ENCODE measurements around the gene DKK3.

DNA sequence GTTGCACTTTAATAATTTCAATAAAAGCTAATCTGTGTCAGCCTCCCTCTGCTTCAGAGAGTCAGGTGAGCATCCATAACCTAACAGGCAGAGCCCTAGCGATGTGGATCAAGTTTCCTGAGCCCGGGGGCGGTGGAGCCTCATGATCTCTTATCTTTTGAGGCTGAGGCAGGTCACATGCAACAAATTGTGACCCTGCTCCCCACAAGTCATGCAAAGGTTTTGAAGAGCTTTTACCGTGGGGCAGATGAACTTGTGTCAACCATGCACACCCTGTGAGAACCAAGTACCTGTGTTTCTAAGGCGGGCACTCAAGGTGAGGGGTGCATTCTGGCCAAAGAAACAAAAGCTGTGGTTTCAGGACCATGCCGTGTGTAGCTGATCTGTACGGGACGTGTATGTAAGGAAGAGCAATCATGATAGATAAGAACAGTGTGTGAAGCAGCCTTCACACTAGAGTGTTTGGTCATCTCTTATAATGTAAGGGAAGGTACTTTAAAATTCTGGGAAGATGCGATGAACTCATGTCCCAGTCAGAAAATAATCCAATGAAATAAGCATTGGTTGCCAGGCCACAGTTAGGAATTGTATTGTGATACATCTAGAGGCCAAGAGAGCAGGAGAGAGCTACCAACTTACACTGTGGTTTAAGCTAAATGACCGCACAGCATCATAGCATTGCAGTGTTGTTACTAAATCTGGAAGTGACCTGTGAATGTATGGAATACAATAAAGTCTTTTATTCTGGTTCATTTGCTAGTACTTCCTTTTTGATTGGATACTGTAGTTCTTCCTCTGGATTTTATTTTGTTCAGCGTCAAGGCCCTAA, 49.8 kb downstream of the DKK3 start:
- TF ChIP-seq POLR2A (IDR thresholded peaks at IDR 0.05; ENCODE audit: low read depth) (no peak), POLR2AphosphoS5 (IDR thresholded peaks at IDR 0.05) (no peak), EP300 (IDR thresholded peaks at IDR 0.05) (no peak)
- TF ChIP-seq, protein P1, sequence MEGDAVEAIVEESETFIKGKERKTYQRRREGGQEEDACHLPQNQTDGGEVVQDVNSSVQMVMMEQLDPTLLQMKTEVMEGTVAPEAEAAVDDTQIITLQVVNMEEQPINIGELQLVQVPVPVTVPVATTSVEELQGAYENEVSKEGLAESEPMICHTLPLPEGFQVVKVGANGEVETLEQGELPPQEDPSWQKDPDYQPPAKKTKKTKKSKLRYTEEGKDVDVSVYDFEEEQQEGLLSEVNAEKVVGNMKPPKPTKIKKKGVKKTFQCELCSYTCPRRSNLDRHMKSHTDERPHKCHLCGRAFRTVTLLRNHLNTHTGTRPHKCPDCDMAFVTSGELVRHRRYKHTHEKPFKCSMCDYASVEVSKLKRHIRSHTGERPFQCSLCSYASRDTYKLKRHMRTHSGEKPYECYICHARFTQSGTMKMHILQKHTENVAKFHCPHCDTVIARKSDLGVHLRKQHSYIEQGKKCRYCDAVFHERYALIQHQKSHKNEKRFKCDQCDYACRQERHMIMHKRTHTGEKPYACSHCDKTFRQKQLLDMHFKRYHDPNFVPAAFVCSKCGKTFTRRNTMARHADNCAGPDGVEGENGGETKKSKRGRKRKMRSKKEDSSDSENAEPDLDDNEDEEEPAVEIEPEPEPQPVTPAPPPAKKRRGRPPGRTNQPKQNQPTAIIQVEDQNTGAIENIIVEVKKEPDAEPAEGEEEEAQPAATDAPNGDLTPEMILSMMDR (IDR thresholded peaks at IDR 0.05), result no peak
